C4-2B (cell line): ENCODE data around the gene ITIH5.

Experiments
- ZFX ChIP-seq: fragments of 450-650 bp; IDR thresholded peaks from 2 replicates; pipeline ENCODE4 v1.6.1; 2017
- TF ChIP-seq, protein P1 (sequence below): fragments of 450-650 bp; conservative IDR thresholded peaks from 2 replicates; pipeline ENCODE4 v1.5.1; 2017; ENCODE audit warnings: mild to moderate bottlenecking

DNA sequence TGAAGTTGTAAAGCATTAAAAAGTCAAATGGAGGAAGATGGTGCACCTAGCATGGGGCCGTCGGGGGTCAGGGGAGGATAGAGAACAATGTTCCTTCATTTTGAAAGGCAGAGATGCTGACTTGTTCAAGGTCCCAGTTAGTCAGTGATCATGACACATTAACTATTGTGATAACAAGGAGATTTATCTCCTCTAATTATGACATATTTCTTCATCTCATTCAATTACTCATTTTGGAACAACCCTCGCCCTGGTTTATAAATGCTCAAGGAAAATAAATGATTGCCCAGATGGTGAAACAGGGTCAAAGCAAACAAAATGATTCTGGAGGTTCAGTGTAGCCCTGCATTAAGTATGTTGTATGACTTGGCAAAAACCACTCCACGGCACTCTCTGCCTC is 106.2 kb downstream of the ITIH5 start:
- TF ChIP-seq, protein P1, sequence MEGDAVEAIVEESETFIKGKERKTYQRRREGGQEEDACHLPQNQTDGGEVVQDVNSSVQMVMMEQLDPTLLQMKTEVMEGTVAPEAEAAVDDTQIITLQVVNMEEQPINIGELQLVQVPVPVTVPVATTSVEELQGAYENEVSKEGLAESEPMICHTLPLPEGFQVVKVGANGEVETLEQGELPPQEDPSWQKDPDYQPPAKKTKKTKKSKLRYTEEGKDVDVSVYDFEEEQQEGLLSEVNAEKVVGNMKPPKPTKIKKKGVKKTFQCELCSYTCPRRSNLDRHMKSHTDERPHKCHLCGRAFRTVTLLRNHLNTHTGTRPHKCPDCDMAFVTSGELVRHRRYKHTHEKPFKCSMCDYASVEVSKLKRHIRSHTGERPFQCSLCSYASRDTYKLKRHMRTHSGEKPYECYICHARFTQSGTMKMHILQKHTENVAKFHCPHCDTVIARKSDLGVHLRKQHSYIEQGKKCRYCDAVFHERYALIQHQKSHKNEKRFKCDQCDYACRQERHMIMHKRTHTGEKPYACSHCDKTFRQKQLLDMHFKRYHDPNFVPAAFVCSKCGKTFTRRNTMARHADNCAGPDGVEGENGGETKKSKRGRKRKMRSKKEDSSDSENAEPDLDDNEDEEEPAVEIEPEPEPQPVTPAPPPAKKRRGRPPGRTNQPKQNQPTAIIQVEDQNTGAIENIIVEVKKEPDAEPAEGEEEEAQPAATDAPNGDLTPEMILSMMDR: no peak
- no peak for TF ChIP-seq ZFX
